ENCODE data around the gene ARID4A. TPM values are rescaled to one million over a fixed set of nuclear protein-coding genes. Genes with fewer than 3 reads are reported as not detected.

Gene ARID4A
- total and polyA plus RNA-seq, 2 of the 13 experiments (the other 11 are each of a cell fraction or from before 2014, with no cell fraction given), result 7.2 to 9.7 TPM

DNA sequence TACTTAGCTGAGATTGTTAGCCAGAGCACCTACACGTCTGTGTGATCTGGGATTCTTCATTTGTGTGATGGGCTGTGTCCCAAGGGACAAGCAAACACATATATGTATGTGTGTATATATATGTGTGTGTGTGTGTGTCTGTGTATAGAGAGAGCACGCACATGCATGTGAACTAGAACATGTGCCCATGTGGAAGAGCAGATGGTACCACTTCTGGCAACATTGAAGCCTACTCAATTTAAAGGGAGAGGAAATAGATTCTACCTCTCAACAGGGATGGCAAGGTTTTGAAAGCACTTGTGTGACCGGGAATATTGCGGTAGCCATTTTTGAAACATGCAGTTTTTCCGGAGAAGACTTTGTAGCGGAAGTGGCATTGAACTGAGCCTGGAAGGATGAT lies 98.8 kb downstream of the ARID4A start (continued):
- TF ChIP-seq PAXIP1 (CRISPR knock-in tag; conservative IDR thresholded peaks at IDR 0.05) (no peak), GFI1 (CRISPR knock-in tag; IDR thresholded peaks at IDR 0.05; ENCODE audit: borderline replicate concordance) (peak; percentile 76), ZNF7 (CRISPR knock-in tag; IDR thresholded peaks at IDR 0.05) (no peak), ZNF121 (CRISPR knock-in tag; IDR thresholded peaks at IDR 0.05) (no peak)
- TF ChIP-seq, protein P1, sequence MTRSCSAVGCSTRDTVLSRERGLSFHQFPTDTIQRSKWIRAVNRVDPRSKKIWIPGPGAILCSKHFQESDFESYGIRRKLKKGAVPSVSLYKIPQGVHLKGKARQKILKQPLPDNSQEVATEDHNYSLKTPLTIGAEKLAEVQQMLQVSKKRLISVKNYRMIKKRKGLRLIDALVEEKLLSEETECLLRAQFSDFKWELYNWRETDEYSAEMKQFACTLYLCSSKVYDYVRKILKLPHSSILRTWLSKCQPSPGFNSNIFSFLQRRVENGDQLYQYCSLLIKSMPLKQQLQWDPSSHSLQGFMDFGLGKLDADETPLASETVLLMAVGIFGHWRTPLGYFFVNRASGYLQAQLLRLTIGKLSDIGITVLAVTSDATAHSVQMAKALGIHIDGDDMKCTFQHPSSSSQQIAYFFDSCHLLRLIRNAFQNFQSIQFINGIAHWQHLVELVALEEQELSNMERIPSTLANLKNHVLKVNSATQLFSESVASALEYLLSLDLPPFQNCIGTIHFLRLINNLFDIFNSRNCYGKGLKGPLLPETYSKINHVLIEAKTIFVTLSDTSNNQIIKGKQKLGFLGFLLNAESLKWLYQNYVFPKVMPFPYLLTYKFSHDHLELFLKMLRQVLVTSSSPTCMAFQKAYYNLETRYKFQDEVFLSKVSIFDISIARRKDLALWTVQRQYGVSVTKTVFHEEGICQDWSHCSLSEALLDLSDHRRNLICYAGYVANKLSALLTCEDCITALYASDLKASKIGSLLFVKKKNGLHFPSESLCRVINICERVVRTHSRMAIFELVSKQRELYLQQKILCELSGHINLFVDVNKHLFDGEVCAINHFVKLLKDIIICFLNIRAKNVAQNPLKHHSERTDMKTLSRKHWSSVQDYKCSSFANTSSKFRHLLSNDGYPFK (CRISPR knock-in tag; IDR thresholded peaks at IDR 0.05; ENCODE audit: borderline replicate concordance), result no peak
- TF ChIP-seq, protein P2, sequence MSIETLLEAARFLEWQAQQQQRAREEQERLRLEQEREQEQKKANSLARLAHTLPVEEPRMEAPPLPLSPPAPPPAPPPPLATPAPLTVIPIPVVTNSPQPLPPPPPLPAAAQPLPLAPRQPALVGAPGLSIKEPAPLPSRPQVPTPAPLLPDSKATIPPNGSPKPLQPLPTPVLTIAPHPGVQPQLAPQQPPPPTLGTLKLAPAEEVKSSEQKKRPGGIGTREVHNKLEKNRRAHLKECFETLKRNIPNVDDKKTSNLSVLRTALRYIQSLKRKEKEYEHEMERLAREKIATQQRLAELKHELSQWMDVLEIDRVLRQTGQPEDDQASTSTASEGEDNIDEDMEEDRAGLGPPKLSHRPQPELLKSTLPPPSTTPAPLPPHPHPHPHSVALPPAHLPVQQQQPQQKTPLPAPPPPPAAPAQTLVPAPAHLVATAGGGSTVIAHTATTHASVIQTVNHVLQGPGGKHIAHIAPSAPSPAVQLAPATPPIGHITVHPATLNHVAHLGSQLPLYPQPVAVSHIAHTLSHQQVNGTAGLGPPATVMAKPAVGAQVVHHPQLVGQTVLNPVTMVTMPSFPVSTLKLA (IDR thresholded peaks at IDR 0.05), result peak; percentile 60

Data from HepG2 (cell line).